ENCODE measurements around the gene SGMS1.

Gene SGMS1

DNA sequence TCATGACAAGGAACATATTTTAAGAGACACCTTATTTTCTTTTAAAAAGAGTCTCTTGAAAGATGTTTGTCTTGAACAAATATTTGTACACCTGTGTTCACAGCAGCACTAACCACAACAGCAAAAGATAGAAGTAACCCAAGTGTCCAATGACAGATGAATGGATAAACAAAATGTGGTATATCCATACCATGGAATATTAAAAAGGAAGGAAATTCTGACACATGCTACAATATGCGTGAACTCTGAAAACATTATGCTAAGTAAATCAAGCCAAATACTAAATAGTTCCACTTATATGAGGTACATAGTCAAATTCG lies 17.8 kb downstream of the SGMS1 start:
- DNase-seq, result no peak

GRCh38 chr10:50605269-50605950 lies 18.3 kb downstream of the SGMS1 start:
- DNase-seq, result no peak

DNA sequence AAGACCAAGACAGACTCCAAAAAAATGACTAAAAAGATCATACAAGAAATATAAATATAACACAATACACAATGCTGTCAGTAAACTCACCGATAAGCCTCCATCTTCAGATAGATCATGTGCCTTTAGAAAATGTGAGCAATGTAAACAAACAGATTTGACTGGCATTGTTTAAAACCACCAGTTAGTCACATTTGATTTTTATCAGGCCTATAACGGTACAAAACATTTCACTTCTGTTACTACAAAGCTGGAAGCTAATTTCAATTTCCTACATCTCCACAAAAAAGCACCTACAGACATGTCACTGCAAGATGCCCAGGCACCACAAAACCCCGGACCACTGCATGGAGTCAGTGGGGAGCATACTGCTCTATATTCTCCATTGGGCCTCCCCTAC lies 18.9 kb downstream of the SGMS1 start:
- no peak for DNase-seq

GRCh38 chr10:50604049-50604640 lies 19.6 kb downstream of the SGMS1 start:
- DNase-seq, result no peak

GRCh38 chr10:50603151-50603850 lies 20.5 kb downstream of the SGMS1 start:
- DNase-seq, result no peak

DNA sequence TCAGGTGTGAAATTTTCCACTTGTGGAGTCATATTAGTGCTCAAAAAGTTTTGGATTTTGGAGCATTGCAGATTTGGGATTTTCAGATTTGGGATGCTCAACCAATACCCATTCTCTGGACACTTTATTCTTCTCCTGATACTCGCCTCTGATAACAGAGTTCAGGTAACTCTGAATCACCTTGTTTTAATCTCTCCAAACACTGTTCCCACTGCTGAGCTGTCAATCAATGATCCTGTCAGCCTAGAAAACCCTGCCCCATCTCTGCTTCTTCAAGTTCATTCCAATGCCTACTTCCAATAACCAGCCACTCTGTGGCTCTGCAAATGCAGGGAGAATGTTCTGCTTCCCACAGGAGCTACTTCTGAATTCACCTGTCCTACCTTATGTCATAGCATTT lies 21.8 kb downstream of the SGMS1 start:
- no peak for DNase-seq

DNA sequence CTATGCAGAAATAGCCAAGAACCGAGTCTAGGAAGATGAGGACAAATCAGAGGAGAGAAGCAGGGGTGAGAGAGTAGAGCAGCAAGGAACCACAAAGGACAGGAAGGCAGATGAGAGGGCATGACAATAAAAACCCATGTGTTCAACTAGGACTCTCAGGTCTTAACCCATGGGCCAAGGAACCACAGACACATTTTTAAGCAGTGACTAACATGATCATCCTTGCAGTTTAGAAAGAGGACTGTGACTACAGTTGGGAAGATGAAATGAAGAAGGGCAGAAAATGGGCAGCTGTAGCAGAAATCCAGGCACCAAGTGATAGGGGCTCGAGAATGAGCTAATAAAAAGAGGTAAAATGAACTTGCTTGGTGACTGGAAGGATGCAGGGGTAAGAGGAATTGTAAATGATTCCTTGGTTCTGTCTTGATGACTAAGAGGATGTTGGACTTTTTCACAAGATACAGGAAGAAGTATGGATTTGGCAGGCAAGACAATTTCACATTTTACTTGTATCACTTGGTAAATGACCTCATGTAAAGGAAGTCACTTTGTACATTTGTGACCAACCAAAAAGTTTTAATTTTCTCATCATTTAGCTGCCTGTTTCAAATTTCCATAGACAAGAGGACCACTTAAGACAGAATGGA lies 22.8 kb downstream of the SGMS1 start:
- DNase-seq, result no peak

DNA sequence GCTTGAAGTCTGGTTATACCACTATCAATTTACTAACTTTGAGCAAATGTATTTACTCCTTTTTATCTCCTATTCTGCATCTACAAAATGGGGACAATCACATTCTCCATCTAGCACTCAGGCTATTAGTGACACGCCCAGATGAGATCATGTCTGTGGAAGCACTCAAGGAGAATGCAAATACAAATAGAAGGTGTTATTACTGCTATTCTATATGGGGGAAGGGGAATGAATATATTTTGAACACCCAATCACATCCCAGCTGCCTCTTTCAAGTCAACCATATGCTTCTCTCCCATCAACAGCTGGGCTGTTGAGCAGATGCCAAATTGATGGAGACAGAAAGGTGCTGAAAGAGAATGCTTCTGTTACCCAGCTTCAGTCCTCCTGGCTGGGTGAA lies 23.5 kb downstream of the SGMS1 start:
- no peak for DNase-seq

GRCh38 chr10:50596897-50597296 lies 26.9 kb downstream of the SGMS1 start:
- DNase-seq, result no peak

GRCh38 chr10:50596456-50596855 lies 27.3 kb downstream of the SGMS1 start:
- DNase-seq, result no peak

GRCh38 chr10:50595785-50596184 lies 28.0 kb downstream of the SGMS1 start:
- no peak for DNase-seq

- no peak for DNase-seq
These were observed 30.0 kb downstream of the SGMS1 start for GRCh38 chr10:50593523-50594376.

- no peak for DNase-seq
These were observed 30.8 kb downstream of the SGMS1 start for GRCh38 chr10:50592961-50593418.

GRCh38 chr10:50590935-50591334 lies 32.8 kb downstream of the SGMS1 start:
- DNase-seq, result no peak

DNA sequence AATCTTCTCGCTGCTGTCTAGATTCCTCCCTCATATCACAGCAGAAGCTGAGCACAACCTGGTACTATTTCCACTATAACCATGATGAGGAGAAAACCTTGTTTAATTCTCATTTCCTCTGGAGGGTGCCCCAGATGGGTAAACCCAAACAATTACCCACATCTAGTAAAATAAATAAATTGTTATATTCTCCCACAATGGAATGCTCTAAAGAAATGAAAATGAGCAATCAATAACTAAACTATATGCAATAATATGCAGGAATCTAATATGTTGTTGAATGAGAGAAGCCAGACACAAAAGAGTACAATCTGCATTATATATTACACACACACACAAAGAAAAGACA lies 37.0 kb downstream of the SGMS1 start:
- DNase-seq, result no peak

DNA sequence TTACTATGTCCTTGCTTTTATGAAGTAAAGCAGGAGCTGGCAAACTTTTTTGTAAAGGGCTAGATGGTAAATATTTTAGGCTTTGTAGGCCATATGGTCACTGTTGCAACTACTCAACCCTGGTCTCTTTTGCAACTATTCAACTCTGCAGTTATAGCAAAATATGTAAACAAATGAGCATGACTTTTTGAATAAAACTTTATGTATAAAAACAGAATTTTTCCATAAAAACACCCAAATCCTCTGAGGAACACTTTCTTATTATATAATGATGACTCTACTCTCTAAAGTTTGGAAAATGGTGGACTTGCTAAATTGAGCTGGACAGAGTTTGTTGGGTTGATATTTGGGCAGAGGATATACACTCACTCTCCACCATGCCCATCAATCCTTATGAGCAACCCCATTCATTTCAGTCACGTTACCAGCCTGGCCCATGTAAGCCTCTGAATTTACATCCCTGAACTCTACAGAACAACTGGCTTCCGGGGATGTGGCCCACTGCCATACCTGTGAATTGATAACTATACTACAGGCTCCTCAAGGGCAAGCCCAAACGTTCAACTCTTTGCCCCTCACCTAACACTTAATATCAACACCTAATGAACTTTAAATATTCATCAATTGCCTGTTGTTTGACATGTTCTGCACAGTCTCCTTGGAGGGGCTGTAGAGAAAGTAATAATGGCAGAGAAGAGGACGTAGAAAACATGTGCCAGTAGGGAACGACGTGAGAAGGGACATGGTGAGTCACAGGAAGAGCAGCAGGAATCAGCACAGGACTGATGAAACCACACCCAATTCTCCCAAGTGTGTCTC lies 37.6 kb downstream of the SGMS1 start:
- DNase-seq, result no peak

DNA sequence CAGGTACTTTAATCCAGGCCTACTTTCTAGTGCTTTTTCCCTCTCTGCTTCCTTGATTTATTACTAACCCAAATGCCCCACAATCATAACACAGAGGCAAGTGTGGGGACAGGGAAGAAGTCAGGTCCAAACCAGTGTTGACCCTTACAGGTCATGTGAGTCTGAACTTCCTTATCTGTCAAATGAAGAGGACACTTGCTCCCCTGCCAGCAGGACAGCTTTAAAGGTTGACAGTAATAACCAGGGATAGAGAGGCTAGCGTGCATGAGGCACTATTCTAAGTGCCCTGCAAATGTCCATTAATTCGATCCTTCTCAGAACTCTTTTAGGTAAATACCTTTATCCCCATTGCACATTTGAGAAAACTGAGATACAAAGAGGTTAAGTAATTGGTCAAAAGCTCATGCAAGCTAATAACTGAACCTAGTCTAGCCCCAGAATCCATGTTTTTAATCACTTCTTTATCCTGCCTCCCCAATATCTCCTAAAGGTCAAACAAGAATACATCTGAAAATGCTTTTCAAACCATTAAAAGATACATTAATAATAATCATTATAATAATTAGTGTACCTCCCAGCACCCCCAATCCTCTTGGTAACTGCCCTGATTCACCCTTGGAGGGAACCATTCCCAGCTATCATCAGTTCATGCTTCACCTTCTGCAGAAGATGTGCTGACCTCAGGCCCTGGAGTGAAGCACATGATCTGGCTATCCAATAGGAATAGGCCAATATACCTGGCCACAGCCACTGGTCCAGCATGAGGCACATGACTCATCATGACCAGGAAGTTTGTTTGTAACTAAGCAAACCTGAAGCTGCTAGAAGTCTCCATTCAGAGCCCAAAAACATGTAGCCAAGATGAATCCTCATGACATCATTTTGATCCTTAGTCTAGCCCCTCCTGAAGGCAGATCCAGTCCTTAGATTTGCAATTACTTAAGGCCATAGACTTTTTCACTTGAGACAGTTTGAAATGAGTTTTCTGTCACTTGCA lies 40.7 kb downstream of the SGMS1 start:
- DNase-seq, result no peak

DNA sequence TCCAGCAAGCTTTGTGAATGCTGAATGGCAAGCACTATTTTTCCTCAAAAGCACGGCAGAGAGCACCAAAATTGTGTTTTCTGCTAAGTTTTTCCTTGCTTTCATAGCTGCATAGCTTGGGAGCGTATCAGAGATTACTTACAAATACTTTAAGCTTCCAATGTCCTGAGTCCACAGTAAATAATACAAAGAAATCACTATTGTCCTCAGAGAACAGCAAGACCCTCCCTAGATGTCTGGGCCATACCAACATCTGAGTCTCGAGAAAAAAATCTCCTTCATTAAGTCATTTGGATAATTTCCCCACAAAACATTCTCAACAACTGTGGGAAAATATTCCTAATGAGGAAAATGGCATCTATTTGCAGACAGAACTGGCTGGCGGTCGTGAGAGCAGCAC lies 41.7 kb downstream of the SGMS1 start:
- no peak for DNase-seq

DNA sequence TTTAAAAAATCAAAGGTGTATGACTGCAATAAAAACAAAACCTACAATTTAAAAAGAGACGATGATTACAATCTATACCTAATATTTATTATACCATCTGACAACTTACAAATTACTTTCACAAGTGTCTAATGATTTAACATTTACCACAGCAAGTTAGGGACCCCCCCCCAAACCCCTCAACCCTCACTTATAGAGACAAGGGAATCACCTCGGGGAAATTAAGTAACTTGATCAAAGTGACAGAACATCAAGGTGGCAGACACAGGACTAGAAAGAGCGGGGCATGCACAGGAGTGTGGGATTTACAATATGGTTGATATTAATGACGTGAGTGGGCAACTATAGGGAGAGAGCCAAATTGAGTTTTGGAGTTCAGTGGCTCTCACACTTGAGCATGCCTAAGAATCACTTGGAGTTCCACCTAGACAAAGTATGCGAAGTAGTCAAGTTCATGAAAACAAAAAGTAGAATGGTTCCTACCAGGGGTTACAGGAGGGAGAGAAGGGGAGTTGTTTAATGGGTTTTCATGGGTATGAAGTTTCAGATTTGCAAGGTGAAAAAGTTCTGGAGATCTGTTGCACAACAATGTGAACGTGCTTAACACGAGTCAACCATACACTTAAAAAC lies 43.4 kb downstream of the SGMS1 start:
- DNase-seq, result no peak

Measured in right hindlimb (tissue), 1 donor.